Coronary artery (tissue), 2 donors: Measurements from ENCODE around the gene KRT83.

Experiments used
- DNase-seq: peaks from one replicate; pipeline ENCODE4 v3.0.0-alpha.2; 2017; ENCODE audit warnings: low spot score
- H3K27ac ChIP-seq, 2 donors: fragments of 200-600 bp; sonication (generic); one replicate each; pipeline ENCODE4 v1.5.1; 2016 to 2019
- H3K4me3 ChIP-seq: fragments of 200-600 bp; sonication (generic); 2 replicates; pipeline ENCODE4 v1.5.1; 2016; ENCODE audit warnings: mild to moderate bottlenecking, moderate library complexity
- CTCF ChIP-seq: fragments of 200-600 bp; sonication (generic); IDR thresholded peaks from one replicate; pipeline ENCODE4 v1.5.1; 2019; ENCODE audit warnings: antibody characterized with exemption

KRT83 gene

DNA sequence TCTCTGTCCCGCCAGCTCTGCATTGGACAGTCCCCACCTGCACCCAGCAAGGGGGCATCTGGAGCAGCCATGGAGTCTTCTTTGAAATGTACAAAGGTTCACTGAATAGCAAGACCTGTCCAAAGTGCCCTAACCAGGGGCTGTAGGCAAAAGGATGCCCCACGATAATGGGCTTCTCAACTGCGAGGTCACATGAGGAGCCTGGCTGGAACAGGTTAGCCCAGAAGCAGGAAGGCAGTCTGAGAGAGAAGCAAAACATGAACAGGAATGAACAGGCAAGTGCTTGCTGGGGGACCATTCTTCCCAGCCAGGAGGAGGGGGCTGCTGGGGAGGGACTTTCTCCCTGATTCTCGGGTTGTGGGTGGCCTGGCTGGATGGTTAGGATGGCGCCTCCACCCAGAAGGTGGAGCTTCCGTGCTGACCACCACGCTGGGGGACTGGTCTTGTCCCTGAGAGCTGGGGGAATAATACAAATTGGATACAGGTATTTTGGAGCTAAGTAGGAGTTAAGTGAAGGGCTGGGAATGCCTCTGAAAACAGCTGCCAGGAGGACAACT is 39.0 kb upstream of the KRT83 start:
- no peak for DNase-seq
- TF ChIP-seq CTCF = no peak
- no peak overlapping the region for H3K4me3 ChIP-seq
- no peak overlapping the region for H3K27ac ChIP-seq

DNA sequence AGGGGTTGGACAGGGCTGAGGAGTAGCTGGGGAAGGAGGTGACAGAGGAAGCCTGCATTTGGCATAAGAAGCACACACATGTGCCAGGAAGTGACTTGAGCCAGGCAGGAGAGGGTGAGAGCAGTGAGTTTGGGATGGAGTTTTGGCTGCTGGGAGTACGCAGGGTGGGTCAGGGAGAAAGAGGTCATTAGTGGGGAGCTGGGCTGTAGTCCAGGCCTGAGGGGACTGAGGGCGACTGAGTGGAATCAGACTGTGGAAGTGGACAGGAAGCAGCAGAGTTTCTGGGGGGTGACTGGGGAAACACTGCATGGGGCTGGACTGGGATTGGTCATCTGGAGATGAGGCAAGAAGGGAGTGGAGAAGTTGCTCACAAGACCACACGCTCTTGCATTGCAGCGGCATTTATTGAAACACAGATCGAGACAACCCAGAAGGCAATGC is 38.4 kb upstream of the KRT83 start:
- H3K4me3 ChIP-seq = no peak overlapping the region
- TF ChIP-seq CTCF = no peak
- H3K27ac ChIP-seq = no peak overlapping the region
- DNase-seq = no peak

GRCh38 chr12:52358575-52359350 is 37.6 kb upstream of the KRT83 start:
- no peak overlapping the region for H3K27ac ChIP-seq
- no peak for TF ChIP-seq CTCF
- no peak for DNase-seq

GRCh38 chr12:52356762-52357580 is 35.8 kb upstream of the KRT83 start:
- H3K27ac ChIP-seq = no peak overlapping the region
- no peak for TF ChIP-seq CTCF
- no peak overlapping the region for H3K4me3 ChIP-seq
- no peak for DNase-seq

More at GRCh38 chr12:52358575-52359350, 37.6 kb upstream of the KRT83 start:
- H3K4me3 ChIP-seq = no peak overlapping the region

- no peak for DNase-seq
- TF ChIP-seq CTCF = no peak
- no peak overlapping the region for H3K4me3 ChIP-seq
- H3K27ac ChIP-seq = no peak overlapping the region
Observed at GRCh38 chr12:52356031-52356761, 35.0 kb upstream of the KRT83 start.

DNA sequence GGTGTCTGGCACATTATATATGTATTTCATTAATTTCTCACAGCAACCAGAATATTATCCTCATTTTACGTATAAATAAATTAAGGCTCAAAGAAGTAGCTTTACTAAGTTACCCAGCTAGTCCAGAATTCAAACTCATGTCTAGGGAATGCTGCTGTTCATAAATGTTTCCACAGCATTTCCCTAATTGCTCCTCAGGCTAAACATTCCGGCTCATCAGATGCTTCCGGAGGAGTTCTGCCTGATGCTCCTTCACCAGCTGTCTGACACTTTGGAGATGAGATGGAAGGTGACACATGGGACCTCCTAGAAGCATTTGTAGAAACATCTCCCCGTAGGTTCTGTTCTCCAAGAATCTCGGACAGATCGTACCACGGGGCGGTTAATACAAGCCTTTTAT is 34.0 kb upstream of the KRT83 start:
- no peak for DNase-seq
- H3K4me3 ChIP-seq = no peak overlapping the region
- no peak for TF ChIP-seq CTCF
- H3K27ac ChIP-seq = no peak overlapping the region
